GM18505 (cell line): Measurements from ENCODE around the gene H2AZ2.
"Not testable (repeated sequence)": the region's sequence is repeated elsewhere in the genome, so short reads cannot be mapped to it uniquely, and the experiment has no call there.

Experiments
- ATAC-seq: cut with Tn5 transposase; IDR thresholded peaks from one replicate; pipeline ENCODE4 v1.9.1; 2021; ENCODE audit not compliant: unreplicated experiment
- POLR2A ChIP-seq: IDR thresholded peaks from 4 replicates; pipeline ENCODE4 v1.6.1; 2011; ENCODE audit warnings: borderline replicate concordance; ENCODE audit not compliant: insufficient read depth, insufficient read length; ENCODE audit errors: extremely low read depth

The H2AZ2 gene

GRCh38 chr7:44882899-44883298, 35.0 kb upstream of the H2AZ2 start:
- no peak for ATAC-seq
- TF ChIP-seq POLR2A = no peak

DNA sequence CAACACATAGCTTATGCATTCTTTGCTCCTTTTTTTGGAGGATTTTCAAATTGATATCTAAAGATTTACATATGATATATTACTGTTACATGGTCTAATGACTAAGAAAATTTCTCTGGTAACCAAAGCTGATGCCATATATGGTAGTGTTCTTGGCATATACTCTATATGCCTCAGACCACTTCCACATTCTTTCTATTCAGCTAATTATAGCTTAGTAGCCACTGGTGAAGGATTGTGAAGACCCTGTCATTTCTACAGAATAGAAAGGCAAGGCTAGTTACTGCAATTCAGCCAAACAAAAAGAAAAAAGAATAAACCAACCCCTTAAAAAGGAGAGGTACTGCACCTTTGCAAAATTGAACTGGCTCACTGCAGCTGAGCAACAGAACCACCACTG, 33.7 kb upstream of the H2AZ2 start:
- no peak for TF ChIP-seq POLR2A
- ATAC-seq = no peak

GRCh38 chr7:44881066-44881600, 33.2 kb upstream of the H2AZ2 start:
- no peak for ATAC-seq
- TF ChIP-seq POLR2A = no peak

DNA sequence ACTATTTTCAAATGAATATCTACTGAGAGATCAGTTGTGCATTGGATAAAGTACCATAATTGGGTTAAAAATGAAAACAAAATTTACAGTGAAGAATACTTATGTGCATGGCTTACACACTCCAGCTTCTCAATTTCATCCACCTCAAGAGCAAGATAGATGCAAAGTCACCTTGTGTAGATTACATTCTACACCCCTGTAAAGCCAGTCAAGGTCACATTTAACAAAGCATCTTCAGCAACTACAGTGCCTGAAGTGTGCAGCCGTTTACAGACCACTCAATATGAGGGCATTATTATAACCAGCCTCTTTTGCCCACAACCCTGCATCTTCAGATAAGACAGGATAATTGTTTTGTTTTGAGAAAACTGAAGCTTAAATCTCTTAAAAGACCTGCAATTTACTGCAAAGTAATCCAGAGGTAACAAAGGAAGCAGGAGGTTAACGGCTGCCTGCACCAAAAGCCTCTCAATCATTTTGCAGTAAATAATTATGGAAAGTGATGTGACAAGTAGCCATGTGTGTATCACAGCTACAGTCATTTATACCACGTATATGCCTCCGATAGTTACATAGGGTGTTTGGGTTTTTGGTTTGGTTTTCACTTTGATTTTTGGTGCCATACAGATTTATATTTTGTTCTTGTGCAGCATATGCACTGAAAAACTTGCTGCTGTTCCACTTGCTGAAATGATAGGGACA, 32.6 kb upstream of the H2AZ2 start:
- peak; percentile 21 for TF ChIP-seq POLR2A
- ATAC-seq = no peak

GRCh38 chr7:44876393-44876792, 28.5 kb upstream of the H2AZ2 start:
- no peak for TF ChIP-seq POLR2A
- ATAC-seq = no peak

- ATAC-seq = no peak
- TF ChIP-seq POLR2A = no peak
Observed at GRCh38 chr7:44875241-44875640, 27.4 kb upstream of the H2AZ2 start.

DNA sequence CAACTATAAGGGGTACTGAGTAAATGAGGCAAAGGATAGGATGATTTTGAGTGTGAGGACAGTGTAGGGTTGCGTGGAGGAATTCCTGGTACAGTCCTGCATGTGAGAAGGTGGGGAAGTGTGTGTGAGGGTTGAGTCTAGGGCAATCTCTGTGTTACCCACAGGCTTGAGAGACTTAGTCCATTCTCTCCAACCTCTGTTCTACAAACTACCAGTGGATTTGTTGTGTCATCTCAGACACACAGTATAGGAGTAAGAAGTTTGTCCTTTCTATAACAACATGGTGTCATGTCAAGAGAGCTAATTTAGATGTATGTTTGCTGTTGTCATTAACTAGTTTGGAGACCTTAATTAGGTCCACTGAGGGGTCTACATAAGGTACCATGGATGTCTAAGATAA, 24.9 kb upstream of the H2AZ2 start:
- ATAC-seq = no peak
- no peak for TF ChIP-seq POLR2A

- ATAC-seq = not testable (repeated sequence)
Observed at GRCh38 chr7:44871918-44872317, 24.0 kb upstream of the H2AZ2 start.

DNA sequence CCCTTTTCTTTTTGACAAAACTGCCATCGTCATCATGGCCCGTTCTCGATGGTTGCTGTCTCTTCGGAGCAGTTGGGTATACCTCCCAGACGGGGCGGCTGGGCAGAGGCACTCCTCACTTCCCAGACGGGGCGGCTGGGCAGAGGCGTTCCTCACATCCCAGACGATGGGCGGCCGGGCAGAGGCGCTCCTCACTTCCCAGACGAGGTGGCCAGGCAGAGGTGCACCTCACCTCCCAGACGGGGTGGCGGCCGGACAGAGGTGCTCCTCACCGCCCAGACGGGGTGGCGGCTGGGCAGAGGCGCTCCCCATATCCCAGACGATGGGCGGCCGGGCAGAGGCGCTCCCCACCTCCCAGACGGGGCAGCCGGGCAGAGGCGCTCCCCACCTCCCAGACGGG, 22.9 kb upstream of the H2AZ2 start:
- ATAC-seq = not testable (repeated sequence)

- not testable (repeated sequence) for ATAC-seq
Observed at GRCh38 chr7:44870336-44870735, 22.4 kb upstream of the H2AZ2 start.

DNA sequence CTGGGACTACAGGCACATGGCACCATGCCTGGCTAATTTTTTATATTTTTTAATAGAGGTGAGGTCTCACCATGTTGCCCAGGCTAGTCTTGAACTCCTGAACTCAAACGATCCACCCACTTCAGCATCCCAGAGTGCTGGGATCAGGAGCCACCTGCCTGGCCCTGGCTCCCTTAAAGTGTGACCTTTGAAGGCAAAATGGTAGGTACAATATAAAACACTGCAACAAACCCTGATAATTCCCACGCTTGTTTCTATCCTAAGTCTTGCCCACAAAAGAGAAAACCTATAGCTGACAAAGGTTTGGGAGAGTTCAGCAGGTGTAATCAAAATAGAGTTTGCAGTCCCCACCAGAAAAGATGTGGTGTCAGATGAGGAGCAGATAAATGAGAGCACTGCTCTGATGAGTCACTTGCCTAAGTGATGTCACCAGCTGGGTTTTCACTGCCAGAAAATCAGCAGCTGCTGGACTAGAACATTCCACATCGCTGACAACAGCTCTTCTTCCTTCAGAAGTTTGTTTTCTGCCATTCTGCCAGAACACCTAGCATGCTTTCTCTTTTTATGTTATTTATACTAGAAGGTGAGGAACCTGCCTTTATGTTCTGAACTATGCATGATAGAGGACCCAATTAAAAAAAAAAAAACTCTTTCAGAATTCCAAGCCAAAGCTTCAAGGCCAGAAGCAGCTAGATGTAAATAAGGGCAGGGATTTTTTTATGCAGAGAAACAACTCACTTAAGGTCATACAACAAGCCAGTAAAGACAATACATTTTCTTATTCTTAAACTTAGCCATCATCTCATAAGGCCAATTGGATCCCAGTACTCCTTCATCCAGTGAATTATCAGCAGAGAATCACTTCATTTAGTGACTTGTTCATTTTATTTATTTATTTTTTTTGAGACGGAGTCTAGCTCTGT, 19.4 kb upstream of the H2AZ2 start:
- no peak for ATAC-seq
- no peak for TF ChIP-seq POLR2A

DNA sequence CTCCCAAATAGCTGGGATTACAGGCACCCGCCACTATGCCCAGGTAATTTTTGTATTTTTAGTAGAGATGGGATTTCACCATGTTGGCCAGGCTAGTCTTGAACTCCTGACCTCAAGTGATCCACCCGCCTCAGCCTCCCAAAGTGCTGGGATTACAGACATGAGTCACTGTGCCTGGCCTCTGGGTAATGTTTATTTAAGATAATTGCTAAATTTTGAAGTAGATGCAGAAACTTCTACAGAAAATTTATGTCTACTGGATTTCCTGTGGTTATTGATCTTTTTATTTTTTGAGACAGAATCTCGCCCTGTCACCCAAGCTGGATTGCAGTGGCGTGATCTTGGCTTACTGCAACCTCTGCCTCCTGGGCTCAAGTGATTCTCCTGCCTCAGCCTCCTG, 14.1 kb upstream of the H2AZ2 start:
- not testable (repeated sequence) for ATAC-seq

- ATAC-seq = no peak
- no peak for TF ChIP-seq POLR2A
Observed at GRCh38 chr7:44858161-44858560, 10.3 kb upstream of the H2AZ2 start.

DNA sequence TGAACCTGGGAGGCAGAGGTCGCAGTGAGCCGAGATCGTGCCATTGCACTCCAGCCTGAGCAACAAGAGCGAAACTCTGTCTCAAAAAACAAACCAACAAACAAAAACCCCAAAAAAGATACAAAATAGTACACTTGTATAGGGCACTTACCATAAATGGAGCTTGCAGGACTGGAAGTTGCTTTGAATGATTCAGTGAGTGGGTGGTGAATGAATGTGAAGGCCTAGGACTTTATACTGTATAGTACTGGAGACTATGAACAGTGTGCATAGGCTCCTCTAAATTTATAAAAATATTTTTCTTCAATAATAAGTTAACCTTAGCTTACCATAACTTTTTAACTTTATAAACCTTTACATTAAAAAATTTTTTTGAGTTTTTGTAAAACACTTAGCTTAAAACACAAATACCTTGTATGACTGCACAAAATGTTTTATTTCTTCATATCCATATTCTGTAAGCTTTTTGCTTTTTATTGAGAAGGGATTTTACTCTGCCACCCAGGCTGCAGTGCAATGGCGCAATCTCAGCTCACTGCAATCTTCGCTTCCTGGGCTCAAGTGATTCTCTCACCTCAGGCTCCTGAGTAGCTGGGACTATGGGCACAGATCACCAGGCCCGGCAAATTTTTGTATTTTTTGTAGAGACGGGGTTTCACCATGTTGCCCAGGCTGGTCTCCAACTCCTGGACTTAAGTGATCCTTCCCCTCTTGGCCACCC, 6.9 kb upstream of the H2AZ2 start:
- no peak for TF ChIP-seq POLR2A
- ATAC-seq = no peak
